IPS DF 6.9 (cell line): ENCODE data around the gene SYT6.

ENCODE experiments used
- DNase-seq: peaks from one replicate; pipeline ENCODE4 v3.0.0-alpha.2; 2013; ENCODE audit warnings: low read depth, low spot score
- H3K27ac ChIP-seq: one replicate; pipeline ENCODE4 v1.5.1; 2013; ENCODE audit warnings: low read length, control low read depth
- H3K27me3 ChIP-seq: 2 replicates; pipeline ENCODE4 v1.6.1; 2013; ENCODE audit warnings: mild to moderate bottlenecking, low read length; ENCODE audit not compliant: control insufficient read depth, insufficient read depth
- H3K36me3 ChIP-seq: 2 replicates; pipeline ENCODE4 v1.6.1; 2013; ENCODE audit warnings: low read length; ENCODE audit not compliant: control insufficient read depth, insufficient read depth
- H3K4me1 ChIP-seq: 2 replicates; pipeline ENCODE4 v1.6.1; 2013; ENCODE audit warnings: low read length; ENCODE audit not compliant: control insufficient read depth, insufficient read depth
- H3K4me3 ChIP-seq: 2 replicates; pipeline ENCODE4 v1.5.1; 2013; ENCODE audit warnings: mild to moderate bottlenecking, low read length
- H3K9me3 ChIP-seq: 2 replicates; pipeline ENCODE4 v1.6.1; 2013; ENCODE audit warnings: low read length, inconsistent platforms; ENCODE audit not compliant: control insufficient read depth, insufficient read depth
- WGBS: extraction: QIAGEN DNeasy Blood & Tissue Kit; methylation state at CpG from one replicate; pipeline ENCODE4 v1.1.7; 2013; ENCODE audit warnings: mixed read lengths, missing lambda C conversion rate; ENCODE audit not compliant: insufficient read length, insufficient coverage; 5-methylcytosine and 5-hydroxymethylcytosine counted together

SYT6 gene

GRCh38 chr1:114153261-114154145 lies at the start of gene SYT6:
TSS of gene SYT6 (minus strand) at chr1:114153869. CDS start at chr1:114153772, 97 bp downstream.
- Histone ChIP-seq H3K4me1 (peaks cover 5% of the 10 kb centered on the region), H3K27me3 (peaks cover 4% of the 10 kb centered on the region), H3K9me3 (no peaks in the 10 kb centered on the region), H3K4me3 (peak within 1 kb of the TSS; percentile 55), H3K36me3 (no peaks in the 10 kb centered on the region; the same call in 1 of the 2 replicates), H3K27ac (no peak within 1 kb of the TSS)
- WGBS, result no CpG with 5 or more reads among the region's 70 CpGs
- no peak for DNase-seq

- Histone ChIP-seq H3K4me1 (peaks cover 2% of the 10 kb centered on the region; the same call in 1 of the 2 replicates), H3K4me3 (no peak overlapping the region), H3K27me3 (no peaks in the 10 kb centered on the region), H3K36me3 (no peaks in the 10 kb centered on the region), H3K9me3 (no peaks in the 10 kb centered on the region), H3K27ac (no peak overlapping the region)
- DNase-seq, result no peak
- no CpG with 5 or more reads among the region's 3 CpGs for WGBS
Measured at GRCh38 chr1:114201486-114201885, 47.8 kb upstream of the SYT6 start.

- no peaks in the 10 kb centered on the region for H3K36me3 ChIP-seq
- no peaks in the 10 kb centered on the region for H3K9me3 ChIP-seq
- no peak overlapping the region for H3K4me3 ChIP-seq
- WGBS, result no CpG with 5 or more reads among the region's 3 CpGs
- H3K4me1 ChIP-seq, result peaks cover 2% of the 10 kb centered on the region; the same call in 1 of the 2 replicates
- DNase-seq, result no peak
- no peak overlapping the region for H3K27ac ChIP-seq
- no peaks in the 10 kb centered on the region for H3K27me3 ChIP-seq
Measured at GRCh38 chr1:114199017-114199594, 45.4 kb upstream of the SYT6 start.

GRCh38 chr1:114196992-114197907 lies 43.6 kb upstream of the SYT6 start:
- Histone ChIP-seq H3K36me3 (no peaks in the 10 kb centered on the region), H3K4me1 (peaks cover 2% of the 10 kb centered on the region; the same call in 1 of the 2 replicates), H3K27me3 (no peaks in the 10 kb centered on the region), H3K9me3 (no peaks in the 10 kb centered on the region), H3K4me3 (no peak overlapping the region), H3K27ac (no peak overlapping the region)
- DNase-seq, result no peak
- no CpG with 5 or more reads among the region's 3 CpGs for WGBS

- no peak for DNase-seq
- H3K4me3 ChIP-seq, result no peak overlapping the region
- H3K27me3 ChIP-seq, result no peaks in the 10 kb centered on the region
- no peaks in the 10 kb centered on the region for H3K9me3 ChIP-seq
- peaks cover 2% of the 10 kb centered on the region; the same call in 1 of the 2 replicates for H3K4me1 ChIP-seq
- no peak overlapping the region for H3K27ac ChIP-seq
- no peaks in the 10 kb centered on the region for H3K36me3 ChIP-seq
- no CpG with 5 or more reads among the region's 3 CpGs for WGBS
Measured at GRCh38 chr1:114195819-114196218, 42.1 kb upstream of the SYT6 start.

GRCh38 chr1:114192328-114192727 lies 38.7 kb upstream of the SYT6 start:
- H3K27me3 ChIP-seq, result no peaks in the 10 kb centered on the region
- H3K36me3 ChIP-seq, result no peaks in the 10 kb centered on the region
- no peaks in the 10 kb centered on the region for H3K9me3 ChIP-seq
- no peak for DNase-seq
- no peak overlapping the region for H3K4me3 ChIP-seq
- no CpG with 5 or more reads among the region's 5 CpGs for WGBS
- no peak overlapping the region for H3K27ac ChIP-seq
- H3K4me1 ChIP-seq, result peaks cover 2% of the 10 kb centered on the region; the same call in 1 of the 2 replicates

- no peaks in the 10 kb centered on the region for H3K4me1 ChIP-seq
- no CpG with 5 or more reads among the region's 3 CpGs for WGBS
- no peak overlapping the region for H3K4me3 ChIP-seq
- no peak overlapping the region for H3K27ac ChIP-seq
- no peaks in the 10 kb centered on the region for H3K27me3 ChIP-seq
- no peaks in the 10 kb centered on the region for H3K9me3 ChIP-seq
- H3K36me3 ChIP-seq, result no peaks in the 10 kb centered on the region
- DNase-seq, result no peak
Measured at GRCh38 chr1:114189398-114189797, 35.7 kb upstream of the SYT6 start.

- no peaks in the 10 kb centered on the region for H3K27me3 ChIP-seq
- DNase-seq, result no peak
- H3K9me3 ChIP-seq, result no peaks in the 10 kb centered on the region
- H3K4me1 ChIP-seq, result no peaks in the 10 kb centered on the region; the same call in 1 of the 2 replicates
- no peak overlapping the region for H3K4me3 ChIP-seq
- H3K27ac ChIP-seq, result no peak overlapping the region
- no peaks in the 10 kb centered on the region for H3K36me3 ChIP-seq
- no CpG with 5 or more reads among the region's 4 CpGs for WGBS
Measured at GRCh38 chr1:114181356-114181755, 27.7 kb upstream of the SYT6 start.

GRCh38 chr1:114180742-114181141 lies 27.1 kb upstream of the SYT6 start:
- no peaks in the 10 kb centered on the region for H3K27me3 ChIP-seq
- no peaks in the 10 kb centered on the region for H3K36me3 ChIP-seq
- H3K4me3 ChIP-seq, result no peak overlapping the region
- no peak for DNase-seq
- no peaks in the 10 kb centered on the region; the same call in 1 of the 2 replicates for H3K4me1 ChIP-seq
- H3K27ac ChIP-seq, result no peak overlapping the region
- H3K9me3 ChIP-seq, result no peaks in the 10 kb centered on the region
- no CpG with 5 or more reads among the region's 5 CpGs for WGBS

GRCh38 chr1:114178936-114179335 lies 25.3 kb upstream of the SYT6 start:
- DNase-seq, result no peak
- no CpG with 5 or more reads among the region's 2 CpGs for WGBS
- no peaks in the 10 kb centered on the region for H3K36me3 ChIP-seq
- H3K27ac ChIP-seq, result no peak overlapping the region
- H3K27me3 ChIP-seq, result no peaks in the 10 kb centered on the region
- H3K9me3 ChIP-seq, result no peaks in the 10 kb centered on the region
- no peak overlapping the region for H3K4me3 ChIP-seq
- H3K4me1 ChIP-seq, result no peaks in the 10 kb centered on the region; the same call in 1 of the 2 replicates
